A549 (cell line): ENCODE measurements around the gene SLC16A4. TPM values are rescaled to one million over a fixed set of nuclear protein-coding genes. Genes with fewer than 3 reads are reported as not detected.

Experiments
- ATAC-seq, 2 experiments: fragments of 200-7000 bp in 1 of 2; fragments of >200 bp in 1 of 2; cut with Nextera tagmentation in 1 of 2; cut with Tn5 transposase in 1 of 2; 3 replicates each; pipeline versions ENCODE4 v1.8.0 to v1.9.1; 2018 to 2020; ENCODE audit warnings: mild to moderate bottlenecking in 1 of 2, moderate library complexity in 1 of 2
- CTCF ChIA-PET: fragments of 300-600 bp; sonication (Branson Sonifier 250); formaldehyde crosslinking; extraction: SDS; loops from one replicate; lab custom pipeline; 2021; ENCODE audit warnings: antibody characterized with exemption, inconsistent platforms; lab: Yijun Ruan, JAX
- POLR2A ChIA-PET: fragments of 350-600 bp; formaldehyde crosslinking; extraction: SDS; loops from one replicate; lab custom pipeline; 2021; ENCODE audit warnings: antibody characterized with exemption, inconsistent platforms; lab: Yijun Ruan, JAX
- DNase-seq, 2 experiments: peaks; one replicate each; pipeline versions ENCODE4 v3.0.0 to v3.0.0-alpha.2; 2011 to 2016; ENCODE audit warnings: low read depth in 1 of 2, low spot score in 1 of 2
- FAIRE-seq: peaks from 2 replicates; lab custom pipeline; 2011; peaks lifted over from hg19 to GRCh38; lab: Jason Lieb, UNC
- H3K27ac ChIP-seq, 2 experiments: fragments of >200 bp; sonication (Bioruptor Twin); formaldehyde crosslinking; 3 replicates each; pipeline ENCODE4 v1.5.1; 2016 to 2017
- H3K4me1 ChIP-seq: fragments of >200 bp; sonication (Bioruptor Twin); formaldehyde crosslinking; 3 replicates; pipeline ENCODE4 v1.6.1; 2016
- H3K4me2 ChIP-seq: fragments of >200 bp; sonication (Bioruptor Twin); formaldehyde crosslinking; 3 replicates; pipeline ENCODE4 v1.6.1; 2016
- H3K4me3 ChIP-seq: fragments of >200 bp; sonication (Bioruptor Twin); formaldehyde crosslinking; 3 replicates; pipeline ENCODE4 v1.5.1; 2016
- H3K9me3 ChIP-seq: fragments of >200 bp; sonication (Bioruptor Twin); formaldehyde crosslinking; 3 replicates; pipeline ENCODE4 v1.6.1; 2016
- CHD2 ChIP-seq: fragments of 150-350 bp; IDR thresholded peaks from 2 replicates; pipeline ENCODE4 v1.6.1; 2014; ENCODE audit warnings: low read length; ENCODE audit not compliant: partially characterized antibody
- EHF ChIP-seq: fragments of 250-450 bp; sonication (Bioruptor Pico); IDR thresholded peaks from 2 replicates; pipeline ENCODE4 v1.5.0; 2020; ENCODE audit warnings: mild to moderate bottlenecking
- EP300 ChIP-seq, 2 experiments: fragments of >200 bp; sonication (Bioruptor Twin); formaldehyde crosslinking; IDR thresholded peaks; 2 replicates in 1 of 2; 3 replicates in 1 of 2; pipeline ENCODE4 v1.6.1; 2016 to 2017
- ESRRA ChIP-seq: fragments of 150-350 bp; IDR thresholded peaks from 2 replicates; pipeline ENCODE4 v1.6.1; 2014; ENCODE audit warnings: mild to moderate bottlenecking, low read length, borderline replicate concordance
- FOXS1 ChIP-seq: fragments of 250-450 bp; sonication (Bioruptor Pico); IDR thresholded peaks from 2 replicates; pipeline ENCODE4 v1.5.0; 2020; ENCODE audit warnings: mild to moderate bottlenecking, moderate library complexity
- GATA3 ChIP-seq: IDR thresholded peaks from 2 replicates; pipeline ENCODE4 v1.6.1; 2012; ENCODE audit warnings: borderline replicate concordance
- HOXA7 ChIP-seq: fragments of 250-450 bp; sonication (Bioruptor Pico); IDR thresholded peaks from 2 replicates; pipeline ENCODE4 v1.5.0; 2020; ENCODE audit warnings: mild to moderate bottlenecking, moderate library complexity
- HOXB5 ChIP-seq: fragments of 250-450 bp; sonication (Bioruptor Pico); IDR thresholded peaks from 2 replicates; pipeline ENCODE4 v1.5.0; 2020; ENCODE audit warnings: mild to moderate bottlenecking, moderate library complexity
- JUN ChIP-seq, 2 experiments: fragments of >200 bp; sonication (Bioruptor Twin); formaldehyde crosslinking; IDR thresholded peaks; 2 replicates in 1 of 2; 3 replicates in 1 of 2; pipeline ENCODE4 v1.6.1; 2016 to 2017
- MAFK ChIP-seq: fragments of 450-650 bp; IDR thresholded peaks from 2 replicates; pipeline ENCODE4 v1.6.1; 2014; ENCODE audit not compliant: partially characterized antibody
- NFE2L2 ChIP-seq: fragments of 150-350 bp; conservative IDR thresholded peaks from 2 replicates; pipeline ENCODE4 v1.6.1; 2014; ENCODE audit warnings: low read length
- NPAS2 ChIP-seq: fragments of 250-450 bp; sonication (Bioruptor Pico); IDR thresholded peaks from 2 replicates; pipeline ENCODE4 v1.8.0; 2022; ENCODE audit warnings: mild to moderate bottlenecking, moderate library complexity, borderline replicate concordance
- POLR2AphosphoS2 ChIP-seq: conservative IDR thresholded peaks from 2 replicates; pipeline ENCODE4 v1.6.1; 2012; ENCODE audit warnings: low read length, improper control_type of control experiment, inconsistent platforms
- RAD21 ChIP-seq, 2 experiments: fragments of >200 bp in 1 of 2; sonication (Bioruptor Twin) in 1 of 2; formaldehyde crosslinking in 1 of 2; IDR thresholded peaks in 1 of 2; conservative IDR thresholded peaks in 1 of 2; 2 replicates in 1 of 2; 3 replicates in 1 of 2; pipeline ENCODE4 v1.6.1; 2012 to 2018; ENCODE audit warnings: inconsistent platforms in 1 of 2
- SREBF2 ChIP-seq: fragments of 450-650 bp; IDR thresholded peaks from 2 replicates; pipeline ENCODE4 v1.6.1; 2014; ENCODE audit warnings: mild to moderate bottlenecking, moderate library complexity
- TFCP2L1 ChIP-seq: fragments of 250-450 bp; sonication (Bioruptor Pico); IDR thresholded peaks from 2 replicates; pipeline ENCODE4 v1.5.0; 2021; ENCODE audit warnings: mild to moderate bottlenecking
- ZFP36 ChIP-seq: fragments of 450-650 bp; IDR thresholded peaks from 2 replicates; pipeline ENCODE4 v1.6.1; 2014; ENCODE audit warnings: borderline replicate concordance; ENCODE audit not compliant: partially characterized antibody
- WGBS: methylation state at CpG from one replicate; pipeline ENCODE4 v1.1.6; 2017; ENCODE audit errors: missing lambda C conversion rate; 5-methylcytosine and 5-hydroxymethylcytosine counted together
- polyA plus RNA-seq, 4 experiments: library from polyadenylated mRNA; depleted of rRNA in 3 of 4; stranded (reverse); fragments of >200 nt; fragmentation: RNase III in 1 of 4; extraction: RNeasy Plus Mini Kit Qiagen cat#74134 plus additional on column Dnase treatment in 1 of 4; gene quantifications; 2 replicates in 3 of 4; 3 replicates in 1 of 4; pipeline ENCODE4 v1.2.3, GENCODE V29; 2011 to 2017
- TF ChIP-seq, protein P1 (sequence below): fragments of >200 bp; sonication (Bioruptor Twin); formaldehyde crosslinking; IDR thresholded peaks from 3 replicates; pipeline ENCODE4 v1.5.1; 2016
- TF ChIP-seq, protein P2 (sequence below): fragments of 250-450 bp; sonication (Bioruptor Pico); IDR thresholded peaks from 2 replicates; pipeline ENCODE4 v1.5.0; 2021; ENCODE audit warnings: mild to moderate bottlenecking, moderate library complexity, borderline replicate concordance
- TF ChIP-seq, protein P3 (sequence below): fragments of 450-650 bp; IDR thresholded peaks from 2 replicates; pipeline ENCODE4 v1.6.1; 2014; ENCODE audit warnings: antibody characterized with exemption
- TF ChIP-seq, protein P4 (sequence below): IDR thresholded peaks from 2 replicates; pipeline ENCODE4 v1.6.1; 2012
- TF ChIP-seq, protein P5 (sequence below): fragments of >200 bp; sonication (Bioruptor Twin); formaldehyde crosslinking; IDR thresholded peaks from 3 replicates; pipeline ENCODE4 v1.6.1; 2016
- TF ChIP-seq, protein P6 (sequence below): fragments of 200-600 bp; sonication (generic); IDR thresholded peaks from 2 replicates; pipeline ENCODE4 v1.6.1; 2016; ENCODE audit warnings: antibody characterized with exemption, mild to moderate bottlenecking, moderate library complexity

SLC16A4 gene
- polyA plus RNA-seq, 2 of the 4 experiments (the other 2 are of a cell fraction), result 61.0 to 176 TPM

DNA sequence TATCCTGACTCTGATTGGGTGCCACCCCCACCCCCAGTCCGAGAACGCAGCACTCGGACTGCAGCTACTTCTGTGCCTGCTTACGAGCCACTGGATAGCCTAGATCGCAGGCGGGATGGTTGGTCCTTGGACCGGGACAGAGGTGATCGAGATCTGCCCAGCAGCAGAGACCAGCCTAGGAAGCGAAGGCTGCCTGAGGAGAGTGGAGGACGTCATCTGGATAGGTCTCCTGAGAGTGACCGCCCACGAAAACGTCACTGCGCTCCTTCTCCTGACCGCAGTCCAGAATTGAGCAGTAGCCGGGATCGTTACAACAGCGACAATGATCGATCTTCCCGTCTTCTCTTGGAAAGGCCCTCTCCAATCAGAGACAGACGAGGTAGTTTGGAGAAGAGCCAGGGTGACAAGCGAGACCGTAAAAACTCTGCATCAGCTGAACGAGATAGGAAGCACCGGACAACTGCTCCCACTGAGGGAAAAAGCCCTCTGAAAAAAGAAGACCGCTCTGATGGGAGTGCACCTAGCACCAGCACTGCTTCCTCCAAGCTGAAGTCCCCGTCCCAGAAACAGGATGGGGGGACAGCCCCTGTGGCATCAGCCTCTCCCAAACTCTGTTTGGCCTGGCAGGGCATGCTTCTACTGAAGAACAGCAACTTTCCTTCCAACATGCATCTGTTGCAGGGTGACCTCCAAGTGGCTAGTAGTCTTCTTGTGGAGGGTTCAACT lies 49.5 kb downstream of the SLC16A4 start:
- POLR2A ChIA-PET, result no interaction called here
- DNase-seq, result no peak
- Histone ChIP-seq H3K27ac (no peak overlapping the region), H3K9me3 (no peaks in the 10 kb centered on the region), H3K4me1 (peaks cover 63% of the 10 kb centered on the region), H3K4me2 (peak overlapping the region; percentile 90), H3K4me3 (no peak overlapping the region)
- no peak for FAIRE-seq
- WGBS, result 93% methylated on average over 23 of the region's 27 CpGs
- no peak for ATAC-seq
- no peak for TF ChIP-seq EHF (CRISPR knock-in tag)
- TF ChIP-seq HOXB5 (CRISPR knock-in tag), result no peak
- no peak for TF ChIP-seq GATA3
- no peak for TF ChIP-seq CHD2
- TF ChIP-seq POLR2AphosphoS2, result no peak
- TF ChIP-seq SREBF2, result no peak
- TF ChIP-seq, protein P1, sequence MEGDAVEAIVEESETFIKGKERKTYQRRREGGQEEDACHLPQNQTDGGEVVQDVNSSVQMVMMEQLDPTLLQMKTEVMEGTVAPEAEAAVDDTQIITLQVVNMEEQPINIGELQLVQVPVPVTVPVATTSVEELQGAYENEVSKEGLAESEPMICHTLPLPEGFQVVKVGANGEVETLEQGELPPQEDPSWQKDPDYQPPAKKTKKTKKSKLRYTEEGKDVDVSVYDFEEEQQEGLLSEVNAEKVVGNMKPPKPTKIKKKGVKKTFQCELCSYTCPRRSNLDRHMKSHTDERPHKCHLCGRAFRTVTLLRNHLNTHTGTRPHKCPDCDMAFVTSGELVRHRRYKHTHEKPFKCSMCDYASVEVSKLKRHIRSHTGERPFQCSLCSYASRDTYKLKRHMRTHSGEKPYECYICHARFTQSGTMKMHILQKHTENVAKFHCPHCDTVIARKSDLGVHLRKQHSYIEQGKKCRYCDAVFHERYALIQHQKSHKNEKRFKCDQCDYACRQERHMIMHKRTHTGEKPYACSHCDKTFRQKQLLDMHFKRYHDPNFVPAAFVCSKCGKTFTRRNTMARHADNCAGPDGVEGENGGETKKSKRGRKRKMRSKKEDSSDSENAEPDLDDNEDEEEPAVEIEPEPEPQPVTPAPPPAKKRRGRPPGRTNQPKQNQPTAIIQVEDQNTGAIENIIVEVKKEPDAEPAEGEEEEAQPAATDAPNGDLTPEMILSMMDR, result no peak
- TF ChIP-seq EP300 (IDR thresholded peaks at IDR 0.05), result no peak
- TF ChIP-seq NPAS2 (CRISPR knock-in tag), result no peak
- no peak for TF ChIP-seq FOXS1 (CRISPR knock-in tag)
- TF ChIP-seq MAFK, result no peak
- no peak for TF ChIP-seq JUN (IDR thresholded peaks at IDR 0.05)
- no peak for TF ChIP-seq TFCP2L1 (CRISPR knock-in tag)
- TF ChIP-seq, protein P2, sequence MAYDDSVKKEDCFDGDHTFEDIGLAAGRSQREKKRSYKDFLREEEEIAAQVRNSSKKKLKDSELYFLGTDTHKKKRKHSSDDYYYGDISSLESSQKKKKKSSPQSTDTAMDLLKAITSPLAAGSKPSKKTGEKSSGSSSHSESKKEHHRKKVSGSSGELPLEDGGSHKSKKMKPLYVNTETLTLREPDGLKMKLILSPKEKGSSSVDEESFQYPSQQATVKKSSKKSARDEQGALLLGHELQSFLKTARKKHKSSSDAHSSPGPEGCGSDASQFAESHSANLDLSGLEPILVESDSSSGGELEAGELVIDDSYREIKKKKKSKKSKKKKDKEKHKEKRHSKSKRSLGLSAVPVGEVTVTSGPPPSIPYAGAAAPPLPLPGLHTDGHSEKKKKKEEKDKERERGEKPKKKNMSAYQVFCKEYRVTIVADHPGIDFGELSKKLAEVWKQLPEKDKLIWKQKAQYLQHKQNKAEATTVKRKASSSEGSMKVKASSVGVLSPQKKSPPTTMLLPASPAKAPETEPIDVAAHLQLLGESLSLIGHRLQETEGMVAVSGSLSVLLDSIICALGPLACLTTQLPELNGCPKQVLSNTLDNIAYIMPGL, result no peak
- TF ChIP-seq, protein P3, sequence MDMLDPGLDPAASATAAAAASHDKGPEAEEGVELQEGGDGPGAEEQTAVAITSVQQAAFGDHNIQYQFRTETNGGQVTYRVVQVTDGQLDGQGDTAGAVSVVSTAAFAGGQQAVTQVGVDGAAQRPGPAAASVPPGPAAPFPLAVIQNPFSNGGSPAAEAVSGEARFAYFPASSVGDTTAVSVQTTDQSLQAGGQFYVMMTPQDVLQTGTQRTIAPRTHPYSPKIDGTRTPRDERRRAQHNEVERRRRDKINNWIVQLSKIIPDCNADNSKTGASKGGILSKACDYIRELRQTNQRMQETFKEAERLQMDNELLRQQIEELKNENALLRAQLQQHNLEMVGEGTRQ, result no peak
- no peak for TF ChIP-seq RAD21 (conservative IDR thresholded peaks at IDR 0.05 in 1 of 2, IDR thresholded peaks at IDR 0.05 in 1 of 2)
- TF ChIP-seq ESRRA, result no peak
- no peak for TF ChIP-seq NFE2L2
- CTCF ChIA-PET, result interaction anchor here (1.2 to 4.8 kb wide), 5 partner anchors 20 to 154 kb away, joined by 3 to 21 read pairs (median 11); no protein-coding TSS in a partner anchor

DNA sequence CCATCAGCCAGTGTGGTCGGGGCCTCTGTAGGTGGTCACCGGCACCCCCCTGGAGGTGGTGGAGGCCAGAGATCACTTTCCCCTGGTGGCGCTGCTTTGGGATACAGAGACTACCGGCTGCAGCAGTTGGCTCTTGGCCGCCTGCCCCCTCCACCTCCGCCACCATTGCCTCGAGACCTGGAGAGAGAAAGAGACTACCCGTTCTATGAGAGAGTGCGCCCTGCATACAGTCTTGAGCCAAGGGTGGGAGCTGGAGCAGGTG lies 50.7 kb downstream of the SLC16A4 start:
- peak overlapping the region; percentile 96 to 99 for H3K27ac ChIP-seq
- POLR2A ChIA-PET, result interaction anchor here (1.3 to 3.2 kb wide), 6 partner anchors 8 to 137 kb away, joined by 3 to 37 read pairs (median 10); partner anchors contain the start of genes LAMTOR5 and SLC16A4
- H3K4me3 ChIP-seq, result peak overlapping the region; percentile 91
- DNase-seq (peak in 1 of 2 experiments; percentile 15), FAIRE-seq (no peak), ATAC-seq (no peak)
- peaks cover 61% of the 10 kb centered on the region for H3K4me1 ChIP-seq
- H3K4me2 ChIP-seq, result peak overlapping the region; percentile 90
- CTCF ChIA-PET, result interaction anchor here (1.3 to 4.8 kb wide), 9 partner anchors 10 to 156 kb away, joined by 3 to 29 read pairs (median 12); partner anchors contain the start of gene SLC16A4
- H3K9me3 ChIP-seq, result no peaks in the 10 kb centered on the region
- TF ChIP-seq, protein P4, sequence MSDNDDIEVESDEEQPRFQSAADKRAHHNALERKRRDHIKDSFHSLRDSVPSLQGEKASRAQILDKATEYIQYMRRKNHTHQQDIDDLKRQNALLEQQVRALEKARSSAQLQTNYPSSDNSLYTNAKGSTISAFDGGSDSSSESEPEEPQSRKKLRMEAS, result no peak
- TF ChIP-seq ZFP36 (no peak), MAFK (no peak), HOXA7 (CRISPR knock-in tag) (no peak)
- TF ChIP-seq, protein P5, sequence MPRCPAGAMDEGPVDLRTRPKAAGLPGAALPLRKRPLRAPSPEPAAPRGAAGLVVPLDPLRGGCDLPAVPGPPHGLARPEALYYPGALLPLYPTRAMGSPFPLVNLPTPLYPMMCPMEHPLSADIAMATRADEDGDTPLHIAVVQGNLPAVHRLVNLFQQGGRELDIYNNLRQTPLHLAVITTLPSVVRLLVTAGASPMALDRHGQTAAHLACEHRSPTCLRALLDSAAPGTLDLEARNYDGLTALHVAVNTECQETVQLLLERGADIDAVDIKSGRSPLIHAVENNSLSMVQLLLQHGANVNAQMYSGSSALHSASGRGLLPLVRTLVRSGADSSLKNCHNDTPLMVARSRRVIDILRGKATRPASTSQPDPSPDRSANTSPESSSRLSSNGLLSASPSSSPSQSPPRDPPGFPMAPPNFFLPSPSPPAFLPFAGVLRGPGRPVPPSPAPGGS, result no peak
- TF ChIP-seq, protein P6, sequence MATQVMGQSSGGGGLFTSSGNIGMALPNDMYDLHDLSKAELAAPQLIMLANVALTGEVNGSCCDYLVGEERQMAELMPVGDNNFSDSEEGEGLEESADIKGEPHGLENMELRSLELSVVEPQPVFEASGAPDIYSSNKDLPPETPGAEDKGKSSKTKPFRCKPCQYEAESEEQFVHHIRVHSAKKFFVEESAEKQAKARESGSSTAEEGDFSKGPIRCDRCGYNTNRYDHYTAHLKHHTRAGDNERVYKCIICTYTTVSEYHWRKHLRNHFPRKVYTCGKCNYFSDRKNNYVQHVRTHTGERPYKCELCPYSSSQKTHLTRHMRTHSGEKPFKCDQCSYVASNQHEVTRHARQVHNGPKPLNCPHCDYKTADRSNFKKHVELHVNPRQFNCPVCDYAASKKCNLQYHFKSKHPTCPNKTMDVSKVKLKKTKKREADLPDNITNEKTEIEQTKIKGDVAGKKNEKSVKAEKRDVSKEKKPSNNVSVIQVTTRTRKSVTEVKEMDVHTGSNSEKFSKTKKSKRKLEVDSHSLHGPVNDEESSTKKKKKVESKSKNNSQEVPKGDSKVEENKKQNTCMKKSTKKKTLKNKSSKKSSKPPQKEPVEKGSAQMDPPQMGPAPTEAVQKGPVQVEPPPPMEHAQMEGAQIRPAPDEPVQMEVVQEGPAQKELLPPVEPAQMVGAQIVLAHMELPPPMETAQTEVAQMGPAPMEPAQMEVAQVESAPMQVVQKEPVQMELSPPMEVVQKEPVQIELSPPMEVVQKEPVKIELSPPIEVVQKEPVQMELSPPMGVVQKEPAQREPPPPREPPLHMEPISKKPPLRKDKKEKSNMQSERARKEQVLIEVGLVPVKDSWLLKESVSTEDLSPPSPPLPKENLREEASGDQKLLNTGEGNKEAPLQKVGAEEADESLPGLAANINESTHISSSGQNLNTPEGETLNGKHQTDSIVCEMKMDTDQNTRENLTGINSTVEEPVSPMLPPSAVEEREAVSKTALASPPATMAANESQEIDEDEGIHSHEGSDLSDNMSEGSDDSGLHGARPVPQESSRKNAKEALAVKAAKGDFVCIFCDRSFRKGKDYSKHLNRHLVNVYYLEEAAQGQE, result no peak
- 13% methylated on average over 5 of the region's 9 CpGs for WGBS
